Endodermal cell (in vitro differentiated cells): ENCODE results near the gene MAP1S. TPM values are rescaled to one million over a fixed set of nuclear protein-coding genes. Genes with fewer than 3 reads are reported as not detected.

ENCODE experiments used
- DNase-seq: peaks from one replicate; pipeline ENCODE4 v3.0.0-alpha.2; 2017
- H3K27ac ChIP-seq: 2 replicates; pipeline ENCODE4 v1.5.1; 2013; ENCODE audit warnings: mild to moderate bottlenecking, low read depth, low read length, moderate library complexity
- H3K27me3 ChIP-seq: 2 replicates; pipeline ENCODE4 v1.6.1; 2013; ENCODE audit warnings: mild to moderate bottlenecking, low read length, moderate library complexity; ENCODE audit not compliant: insufficient read depth, control insufficient read depth, poor library complexity, severe bottlenecking
- H3K36me3 ChIP-seq: 2 replicates; pipeline ENCODE4 v1.7.0; 2013; ENCODE audit warnings: mild to moderate bottlenecking, low read length, moderate library complexity; ENCODE audit not compliant: control insufficient read depth, insufficient read depth
- H3K4me1 ChIP-seq: one replicate; pipeline ENCODE4 v1.7.0; 2013; ENCODE audit warnings: low read length; ENCODE audit not compliant: control insufficient read depth, insufficient read depth
- H3K4me3 ChIP-seq: 2 replicates; pipeline ENCODE4 v1.5.1; 2013; ENCODE audit warnings: mild to moderate bottlenecking, low read length, moderate library complexity
- H3K9ac ChIP-seq: 2 replicates; pipeline ENCODE4 v1.6.1; 2013; ENCODE audit warnings: mild to moderate bottlenecking, low read length, moderate library complexity; ENCODE audit not compliant: poor library complexity, severe bottlenecking; ENCODE audit errors: extremely low read depth
- H3K9me3 ChIP-seq: 2 replicates; pipeline ENCODE4 v1.6.1; 2013; ENCODE audit warnings: mild to moderate bottlenecking, low read length, moderate library complexity; ENCODE audit not compliant: control insufficient read depth
- H3K27ac Mint-ChIP-seq: 2 replicates; pipeline ENCODE4 v1.8.0; 2020; ENCODE audit warnings: mixed read lengths
- H3K27me3 Mint-ChIP-seq: 2 replicates; pipeline ENCODE4 v1.8.0; 2021; ENCODE audit warnings: mild to moderate bottlenecking, mixed read lengths; ENCODE audit not compliant: insufficient read depth
- H3K36me3 Mint-ChIP-seq: 2 replicates; pipeline ENCODE4 v1.8.0; 2020; ENCODE audit warnings: low read depth, mixed read lengths
- H3K4me1 Mint-ChIP-seq: 2 replicates; pipeline ENCODE4 v1.8.0; 2020; ENCODE audit warnings: mixed read lengths
- H3K4me3 Mint-ChIP-seq: 2 replicates; pipeline ENCODE4 v1.8.0; 2020; ENCODE audit warnings: mild to moderate bottlenecking, moderate library complexity, mixed read lengths
- H3K9me3 Mint-ChIP-seq: 2 replicates; pipeline ENCODE4 v1.8.0; 2020; ENCODE audit warnings: mild to moderate bottlenecking, mixed read lengths
- WGBS, 2 experiments: methylation state at CpG; one replicate each; pipeline versions ENCODE4 v1.1.5 to v1.1.7; 2013; ENCODE audit warnings: missing lambda C conversion rate in 2 of 2, mixed read lengths in 1 of 2; ENCODE audit not compliant: insufficient coverage in 1 of 2, insufficient read length in 1 of 2; 5-methylcytosine and 5-hydroxymethylcytosine counted together
- total RNA-seq, 2 donors: library from RNA; stranded (reverse); fragmentation: NEBNext Ultra II Directional in 1 of 2; extraction: Animal tissue kit (Norgen Biotek cat#: 25700) in 1 of 2; gene quantifications; 2 replicates in 1 of 2; 3 replicates in 1 of 2; pipeline ENCODE4 v1.2.1, GENCODE V29; 2021
- TF ChIP-seq, protein P1 (sequence below): fragments of 200-600 bp; sonication (generic); conservative IDR thresholded peaks from 2 replicates; pipeline ENCODE4 v1.5.0; 2021; ENCODE audit warnings: antibody characterized with exemption, mild to moderate bottlenecking

The MAP1S gene
- total RNA-seq, 2 donors from 2014 or later: 90.2 to 96.7 TPM

DNA sequence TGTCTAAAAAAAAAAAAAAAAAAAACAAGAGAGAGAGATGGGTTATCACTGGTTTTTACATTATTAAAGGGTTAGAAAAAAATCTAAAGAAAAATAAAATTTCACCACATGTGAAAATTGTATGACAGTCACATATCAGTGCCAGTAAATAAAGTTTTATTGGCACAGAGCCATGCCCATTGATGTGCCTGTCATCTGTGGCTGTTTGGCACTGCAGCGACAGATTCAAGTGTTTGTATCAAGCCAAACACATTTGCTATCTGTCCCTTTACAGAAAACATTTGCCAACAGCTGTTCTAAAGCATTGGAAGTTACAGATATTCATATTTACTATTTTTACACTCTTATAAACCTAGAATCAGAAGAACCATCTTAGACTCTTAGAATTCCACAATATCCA is 48.3 kb downstream of the MAP1S start:
- Mint-ChIP-seq H3K4me1 (peaks cover 2% of the 10 kb centered on the region), H3K27me3 (no peaks in the 10 kb centered on the region), H3K9me3 (peaks cover 2% of the 10 kb centered on the region), H3K4me3 (no peak overlapping the region), H3K27ac (no peak overlapping the region), H3K36me3 (peaks cover 5% of the 10 kb centered on the region)
- no peak overlapping the region for H3K4me3 ChIP-seq
- H3K36me3 ChIP-seq: no peaks in the 10 kb centered on the region
- no peak overlapping the region for H3K27ac ChIP-seq
- H3K4me1 ChIP-seq: no peaks in the 10 kb centered on the region
- H3K9ac ChIP-seq: no peak overlapping the region
- TF ChIP-seq, protein P1, sequence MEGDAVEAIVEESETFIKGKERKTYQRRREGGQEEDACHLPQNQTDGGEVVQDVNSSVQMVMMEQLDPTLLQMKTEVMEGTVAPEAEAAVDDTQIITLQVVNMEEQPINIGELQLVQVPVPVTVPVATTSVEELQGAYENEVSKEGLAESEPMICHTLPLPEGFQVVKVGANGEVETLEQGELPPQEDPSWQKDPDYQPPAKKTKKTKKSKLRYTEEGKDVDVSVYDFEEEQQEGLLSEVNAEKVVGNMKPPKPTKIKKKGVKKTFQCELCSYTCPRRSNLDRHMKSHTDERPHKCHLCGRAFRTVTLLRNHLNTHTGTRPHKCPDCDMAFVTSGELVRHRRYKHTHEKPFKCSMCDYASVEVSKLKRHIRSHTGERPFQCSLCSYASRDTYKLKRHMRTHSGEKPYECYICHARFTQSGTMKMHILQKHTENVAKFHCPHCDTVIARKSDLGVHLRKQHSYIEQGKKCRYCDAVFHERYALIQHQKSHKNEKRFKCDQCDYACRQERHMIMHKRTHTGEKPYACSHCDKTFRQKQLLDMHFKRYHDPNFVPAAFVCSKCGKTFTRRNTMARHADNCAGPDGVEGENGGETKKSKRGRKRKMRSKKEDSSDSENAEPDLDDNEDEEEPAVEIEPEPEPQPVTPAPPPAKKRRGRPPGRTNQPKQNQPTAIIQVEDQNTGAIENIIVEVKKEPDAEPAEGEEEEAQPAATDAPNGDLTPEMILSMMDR: no peak
- DNase-seq: no peak
- WGBS, 2 experiments: 83 to 100% methylated on average over 1 of the region's 1 CpG
- H3K9me3 ChIP-seq: no peaks in the 10 kb centered on the region
- no peaks in the 10 kb centered on the region for H3K27me3 ChIP-seq

DNA sequence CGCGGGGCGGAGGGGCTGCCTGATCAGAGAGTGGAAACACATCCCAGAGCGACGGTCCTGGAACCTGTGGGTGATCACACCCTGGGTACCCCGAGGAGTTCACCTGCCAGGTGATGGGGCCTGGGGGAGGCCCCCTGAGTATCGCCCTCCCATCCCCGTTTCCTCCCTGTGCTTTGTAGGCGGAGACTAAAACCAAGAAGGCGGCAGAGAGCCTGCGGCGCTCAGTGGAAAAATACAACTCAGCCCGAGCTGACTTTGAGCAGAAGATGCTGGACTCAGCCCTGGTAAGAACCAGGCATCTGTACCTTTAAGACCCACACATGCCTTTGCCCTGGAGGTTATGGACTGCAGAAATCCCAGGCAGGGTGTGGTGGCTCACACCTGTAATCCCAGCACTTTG is 51.3 kb downstream of the MAP1S start:
- Histone ChIP-seq H3K9ac (no peak overlapping the region), H3K4me1 (no peaks in the 10 kb centered on the region), H3K36me3 (no peaks in the 10 kb centered on the region), H3K27ac (no peak overlapping the region), H3K4me3 (no peak overlapping the region), H3K9me3 (no peaks in the 10 kb centered on the region), H3K27me3 (no peaks in the 10 kb centered on the region)
- no peak overlapping the region for H3K4me3 Mint-ChIP-seq
- no peak for DNase-seq
- H3K27me3 Mint-ChIP-seq: peaks cover 2% of the 10 kb centered on the region
- 90 to 92% methylated on average over 11 to 13 of the region's 13 CpGs for WGBS, 2 experiments
- H3K27ac Mint-ChIP-seq: no peak overlapping the region
- peaks cover 5% of the 10 kb centered on the region for H3K36me3 Mint-ChIP-seq
- TF ChIP-seq, protein P1: no peak
- H3K9me3 Mint-ChIP-seq: peaks cover 2% of the 10 kb centered on the region
- peaks cover 2% of the 10 kb centered on the region for H3K4me1 Mint-ChIP-seq

DNA sequence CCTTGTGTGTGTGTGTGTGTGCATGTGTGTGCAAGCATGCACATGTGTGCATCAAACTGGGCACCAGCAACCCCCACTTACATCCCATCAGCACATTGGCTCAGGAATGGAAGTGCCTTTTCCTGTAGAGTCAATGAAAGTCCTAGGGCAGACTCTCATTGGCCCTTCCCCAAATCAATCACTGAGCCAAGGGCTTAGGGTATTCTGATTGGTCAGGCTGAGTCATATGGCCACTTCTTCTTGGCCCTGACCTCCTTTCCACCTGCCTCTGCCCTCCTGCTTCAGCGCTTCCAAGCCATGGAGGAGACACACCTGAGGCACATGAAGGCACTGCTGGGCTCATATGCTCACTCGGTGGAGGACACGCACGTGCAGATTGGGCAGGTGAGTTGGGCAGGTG is 52.9 kb downstream of the MAP1S start:
- Histone ChIP-seq H3K27ac (no peak overlapping the region), H3K4me1 (no peaks in the 10 kb centered on the region), H3K4me3 (no peak overlapping the region), H3K9me3 (no peaks in the 10 kb centered on the region), H3K36me3 (no peaks in the 10 kb centered on the region), H3K27me3 (no peaks in the 10 kb centered on the region), H3K9ac (no peak overlapping the region)
- no peaks in the 10 kb centered on the region for H3K4me1 Mint-ChIP-seq
- no peak overlapping the region for H3K27ac Mint-ChIP-seq
- peaks cover 5% of the 10 kb centered on the region for H3K36me3 Mint-ChIP-seq
- WGBS, 2 experiments: 91 to 93% methylated on average over 3 to 4 of the region's 4 CpGs
- DNase-seq: no peak
- H3K9me3 Mint-ChIP-seq: peaks cover 2% of the 10 kb centered on the region
- TF ChIP-seq, protein P1: no peak
- no peak overlapping the region for H3K4me3 Mint-ChIP-seq
- H3K27me3 Mint-ChIP-seq: peaks cover 2% of the 10 kb centered on the region
